Left renal cortex interstitium (tissue), 4 donors: Measurements from ENCODE around the gene IL17B. TPM values are rescaled to one million over a fixed set of nuclear protein-coding genes. Genes with fewer than 3 reads are reported as not detected.

Experiments used
- DNase-seq, 4 donors: peaks; one replicate each; pipeline ENCODE4 v3.0.0-alpha.2; 2013; ENCODE audit warnings: low read depth in 4 of 4, low spot score in 2 of 4, missing footprints in 1 of 4
- polyA plus RNA-seq, 4 donors: library from polyadenylated mRNA; unstranded; fragments of 120-200 nt; gene quantifications; one replicate each; pipeline ENCODE4 v1.2.1, GENCODE V29; 2013; ENCODE audit not compliant: insufficient read length in 4 of 4

The IL17B gene
- polyA plus RNA-seq, 4 donors = 1.1 to 2.2 (median 1.6) TPM

GRCh38 chr5:149415066-149415967 lies 36.2 kb upstream of the IL17B start:
- no peak for DNase-seq

- DNase-seq = no peak
Observed at GRCh38 chr5:149414405-149415065, 35.4 kb upstream of the IL17B start.

- DNase-seq = no peak
Observed at GRCh38 chr5:149413477-149414210, 34.6 kb upstream of the IL17B start.

- DNase-seq = no peak
Observed at GRCh38 chr5:149412783-149413476, 33.8 kb upstream of the IL17B start.

GRCh38 chr5:149411738-149412519 lies 32.8 kb upstream of the IL17B start:
- no peak for DNase-seq

- DNase-seq = no peak
Observed at GRCh38 chr5:149410721-149411432, 31.8 kb upstream of the IL17B start.

GRCh38 chr5:149410071-149410470 lies 31.0 kb upstream of the IL17B start:
- DNase-seq = no peak

- no peak for DNase-seq
Observed at GRCh38 chr5:149409268-149409948, 30.3 kb upstream of the IL17B start.

- DNase-seq = no peak
Observed at GRCh38 chr5:149408252-149409099, 29.4 kb upstream of the IL17B start.

- no peak for DNase-seq
Observed at GRCh38 chr5:149407323-149408251, 28.5 kb upstream of the IL17B start.

- DNase-seq = no peak
Observed at GRCh38 chr5:149406979-149407306, 27.9 kb upstream of the IL17B start.

- peak in 2 of 4 donors; percentile 56 to 57 for DNase-seq
Observed at GRCh38 chr5:149406203-149406978, 27.3 kb upstream of the IL17B start.

- DNase-seq = no peak
Observed at GRCh38 chr5:149405550-149406202, 26.6 kb upstream of the IL17B start.

- no peak for DNase-seq
Observed at GRCh38 chr5:149404746-149405549, 25.9 kb upstream of the IL17B start.
